CD4-positive, alpha-beta T cell treated with Interferon gamma for 1 hour (primary cell): Measurements from ENCODE around the gene GTF2H3.
A peak's percentile ranks its signal among the peaks of the same experiment; 100 is the strongest.
"Not testable (repeated sequence)": the region's sequence is repeated elsewhere in the genome, so short reads cannot be mapped to it uniquely, and the experiment has no call there.

Experiments used
- DNase-seq: peaks from one replicate; pipeline ENCODE4 v3.0.0-alpha.2; 2020

Gene GTF2H3

DNA sequence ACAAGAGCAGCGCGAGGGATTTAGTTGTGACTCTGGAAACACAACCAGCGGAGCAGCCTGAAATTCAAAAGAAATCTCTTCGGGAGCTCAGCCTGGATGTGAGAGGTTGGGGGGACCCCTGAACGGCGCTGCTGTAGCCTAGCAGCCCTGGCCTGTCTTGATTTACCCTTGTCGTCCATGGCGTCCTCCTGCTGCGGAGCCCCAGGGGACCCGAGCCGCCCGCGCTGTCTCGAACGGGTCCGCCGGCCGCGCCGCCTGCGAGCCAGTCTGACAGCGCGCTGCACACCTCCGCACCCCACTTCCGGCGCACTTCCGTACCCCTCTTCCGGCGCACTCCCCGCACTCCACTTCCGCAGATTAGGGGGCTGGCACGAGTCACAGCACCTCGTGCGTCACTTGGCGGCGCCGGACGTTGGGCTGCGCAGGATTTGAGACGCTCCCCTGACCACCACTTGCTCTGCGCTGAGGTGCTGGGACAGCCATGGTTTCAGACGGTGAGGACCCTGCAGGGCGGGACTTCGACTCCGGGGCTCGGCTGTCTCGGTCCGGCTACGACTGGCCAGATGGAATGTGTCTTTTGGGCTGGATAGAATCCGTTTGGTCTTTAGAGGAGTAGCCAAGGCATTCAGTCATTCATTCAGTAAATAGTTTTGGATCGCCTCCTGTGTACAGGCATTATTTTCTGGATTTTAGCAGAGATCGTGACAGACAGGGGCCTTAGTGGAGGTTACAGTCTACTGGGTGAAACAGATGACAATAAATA, at the start of gene GTF2H3, which contains the start of gene EIF2B1:
GTF2H3 (plus strand) TSS at position 451 of the 763 bp plus-strand sequence; CDS start at position 482, 31 bp downstream.
EIF2B1 (minus strand) TSS at position 308 of the 763 bp plus-strand sequence; CDS start at position 179, 129 bp downstream.
- peak; percentile 95 for DNase-seq

- DNase-seq, result no peak
These were observed 41.7 kb upstream of the GTF2H3 start for GRCh38 chr12:123591702-123592481.

GRCh38 chr12:123595729-123596128, 37.9 kb upstream of the GTF2H3 start:
- no peak for DNase-seq

GRCh38 chr12:123597100-123597499, 36.5 kb upstream of the GTF2H3 start:
- DNase-seq, result no peak

DNA sequence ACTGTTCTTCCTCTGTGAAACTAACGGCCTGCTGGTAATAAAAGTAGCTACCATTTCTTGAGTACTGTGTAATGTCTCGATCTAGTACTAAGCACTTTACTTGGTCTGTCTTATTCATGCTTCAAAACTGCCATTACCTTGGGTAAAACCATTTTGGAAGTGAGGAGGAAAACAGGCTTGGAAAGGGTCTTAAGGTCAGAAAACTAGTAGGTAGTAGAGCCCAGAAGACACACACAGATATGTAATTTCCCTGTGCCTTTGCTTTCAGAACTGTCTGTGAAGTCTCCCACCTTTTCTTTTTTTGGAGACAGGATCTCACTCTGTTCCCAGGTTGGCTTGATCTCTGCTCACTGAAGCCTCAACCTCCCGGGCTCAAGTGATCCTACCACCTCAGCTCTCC, 35.1 kb upstream of the GTF2H3 start:
- DNase-seq, result no peak

GRCh38 chr12:123599310-123599709, 34.3 kb upstream of the GTF2H3 start:
- DNase-seq, result no peak

GRCh38 chr12:123599721-123600120, 33.9 kb upstream of the GTF2H3 start:
- DNase-seq, result no peak

GRCh38 chr12:123601602-123602489, 31.8 kb upstream of the GTF2H3 start, which contains the start of gene DDX55:
Gene DDX55 (plus strand): TSS chr12:123602099. CDS start chr12:123602149, 50 bp downstream.
- DNase-seq, result peak; percentile 82

DNA sequence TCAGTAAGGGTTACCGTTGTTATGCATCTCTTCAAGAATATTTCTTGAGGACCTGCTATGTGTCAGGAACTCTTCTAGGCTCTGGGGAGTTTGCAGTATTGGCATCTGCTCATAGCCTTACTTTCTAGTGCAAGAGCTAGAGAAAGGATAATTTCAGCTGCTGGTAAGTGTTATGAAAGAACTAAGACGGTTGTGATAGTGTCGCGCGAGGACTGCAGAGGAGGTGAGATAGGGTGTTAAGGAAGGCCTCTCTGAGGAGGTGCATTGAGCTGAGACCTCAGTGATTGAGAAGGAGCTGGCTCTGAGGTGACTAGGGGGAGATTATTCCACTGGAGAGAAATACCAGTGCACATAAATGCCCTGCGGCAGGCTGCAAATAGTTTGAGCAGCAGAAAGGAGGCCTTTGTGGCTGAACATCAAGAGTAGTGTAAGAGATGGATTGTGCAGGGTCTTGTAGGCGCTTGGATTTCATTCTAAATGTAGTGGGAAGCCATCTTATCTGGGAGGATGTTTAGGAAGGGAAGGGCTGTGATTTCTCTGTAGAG, 30.9 kb upstream of the GTF2H3 start:
- no peak for DNase-seq

- DNase-seq, result not testable (repeated sequence)
These were observed 30.1 kb upstream of the GTF2H3 start for GRCh38 chr12:123603495-123603894.

- DNase-seq, result no peak
These were observed 25.9 kb upstream of the GTF2H3 start for GRCh38 chr12:123607756-123608155.

DNA sequence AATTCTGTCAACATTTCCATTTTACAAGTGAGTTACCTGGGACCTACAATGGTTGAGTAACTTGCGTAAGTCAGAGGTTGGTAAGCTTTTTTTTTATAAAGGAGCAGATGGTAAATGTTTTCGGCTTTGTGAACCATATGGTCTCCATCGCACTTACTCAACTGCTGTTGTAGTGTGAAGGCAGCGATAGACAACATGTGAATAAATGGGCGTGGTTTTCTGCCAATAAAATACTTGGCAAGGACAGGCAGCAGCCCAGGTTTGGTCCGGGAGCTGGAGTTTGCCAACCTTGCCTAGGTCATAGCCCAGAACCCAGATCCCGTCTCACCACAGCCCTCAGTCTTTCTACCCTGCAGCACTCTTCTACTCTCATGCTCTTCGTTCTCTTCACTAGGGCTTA, 25.4 kb upstream of the GTF2H3 start:
- DNase-seq, result no peak

DNA sequence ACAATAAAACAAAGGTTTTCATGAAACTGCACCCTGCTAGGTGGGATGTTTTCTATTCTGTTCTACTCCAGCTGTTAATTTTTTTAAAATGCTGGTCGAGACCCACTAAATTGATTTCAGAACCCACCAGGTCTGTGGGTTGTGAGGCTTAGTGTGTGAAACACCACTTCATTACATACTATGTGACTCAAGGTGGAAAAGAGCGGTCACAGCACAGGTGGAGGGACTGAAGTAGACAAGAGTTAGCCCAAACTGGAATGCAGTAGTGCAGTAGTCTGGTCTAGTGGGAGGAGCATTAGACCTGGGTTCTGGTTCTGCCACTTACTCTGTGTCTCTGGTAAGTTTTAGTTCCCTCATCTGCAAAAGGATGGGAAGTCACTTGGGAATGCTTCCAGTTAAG, 19.5 kb upstream of the GTF2H3 start:
- DNase-seq, result no peak

DNA sequence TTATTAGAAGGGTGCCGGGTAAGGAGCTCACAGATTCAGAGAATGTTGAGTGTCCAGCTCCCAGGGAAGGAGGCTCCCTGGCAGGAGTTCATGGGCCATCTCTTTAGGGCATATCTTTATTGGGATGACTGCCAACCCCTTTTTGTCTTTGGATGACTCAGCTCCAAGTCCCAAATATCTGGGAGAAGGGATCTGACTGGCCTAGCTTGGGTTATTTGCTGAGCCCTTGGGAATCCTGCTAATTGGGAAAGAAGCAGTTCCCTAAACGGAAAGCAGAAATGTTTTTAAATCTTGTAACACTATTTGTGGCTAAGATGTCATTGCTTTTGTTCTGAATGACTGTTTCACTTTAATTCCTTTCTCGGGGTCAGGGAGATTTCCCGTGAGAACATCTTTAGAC, 19.1 kb upstream of the GTF2H3 start:
- no peak for DNase-seq

DNA sequence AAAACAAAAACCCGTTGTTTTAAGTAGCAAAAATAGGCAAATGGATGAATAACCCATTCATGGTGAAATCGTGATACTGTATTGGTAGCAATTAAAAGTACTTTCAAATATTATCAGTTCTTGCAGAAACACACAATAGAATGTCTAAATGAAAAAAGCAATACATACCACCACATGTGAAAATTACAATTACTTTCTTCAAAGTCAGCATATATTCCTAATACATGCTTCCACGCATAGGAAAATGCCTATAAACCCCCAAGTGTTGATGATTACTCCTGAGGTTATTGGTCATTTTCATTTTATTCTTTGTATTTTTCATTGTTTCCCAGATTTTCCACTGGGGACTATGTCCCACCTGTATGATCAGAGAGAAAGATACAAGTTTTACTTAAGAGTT, 16.5 kb upstream of the GTF2H3 start:
- DNase-seq, result no peak

DNA sequence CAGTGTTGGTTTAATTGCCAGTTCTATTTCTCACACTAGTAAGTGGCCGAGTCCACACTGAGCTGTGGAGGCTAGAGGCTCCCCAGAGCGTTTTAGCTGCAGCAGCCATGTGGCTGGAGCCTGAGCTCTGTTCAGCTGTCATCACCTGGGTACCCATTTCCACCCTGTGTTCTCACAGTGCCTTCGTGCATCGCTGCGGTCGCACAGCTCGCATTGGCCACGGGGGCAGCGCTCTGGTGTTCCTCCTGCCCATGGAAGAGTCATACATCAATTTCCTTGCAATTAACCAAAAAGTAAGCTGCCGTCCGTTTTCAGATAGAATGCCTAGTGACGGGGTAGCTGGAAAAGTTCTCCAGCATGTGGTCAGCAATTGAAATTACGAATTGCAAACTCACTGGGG, 16.0 kb upstream of the GTF2H3 start:
- DNase-seq, result no peak

- DNase-seq, result no peak
These were observed 12.5 kb upstream of the GTF2H3 start for GRCh38 chr12:123621101-123621500.

DNA sequence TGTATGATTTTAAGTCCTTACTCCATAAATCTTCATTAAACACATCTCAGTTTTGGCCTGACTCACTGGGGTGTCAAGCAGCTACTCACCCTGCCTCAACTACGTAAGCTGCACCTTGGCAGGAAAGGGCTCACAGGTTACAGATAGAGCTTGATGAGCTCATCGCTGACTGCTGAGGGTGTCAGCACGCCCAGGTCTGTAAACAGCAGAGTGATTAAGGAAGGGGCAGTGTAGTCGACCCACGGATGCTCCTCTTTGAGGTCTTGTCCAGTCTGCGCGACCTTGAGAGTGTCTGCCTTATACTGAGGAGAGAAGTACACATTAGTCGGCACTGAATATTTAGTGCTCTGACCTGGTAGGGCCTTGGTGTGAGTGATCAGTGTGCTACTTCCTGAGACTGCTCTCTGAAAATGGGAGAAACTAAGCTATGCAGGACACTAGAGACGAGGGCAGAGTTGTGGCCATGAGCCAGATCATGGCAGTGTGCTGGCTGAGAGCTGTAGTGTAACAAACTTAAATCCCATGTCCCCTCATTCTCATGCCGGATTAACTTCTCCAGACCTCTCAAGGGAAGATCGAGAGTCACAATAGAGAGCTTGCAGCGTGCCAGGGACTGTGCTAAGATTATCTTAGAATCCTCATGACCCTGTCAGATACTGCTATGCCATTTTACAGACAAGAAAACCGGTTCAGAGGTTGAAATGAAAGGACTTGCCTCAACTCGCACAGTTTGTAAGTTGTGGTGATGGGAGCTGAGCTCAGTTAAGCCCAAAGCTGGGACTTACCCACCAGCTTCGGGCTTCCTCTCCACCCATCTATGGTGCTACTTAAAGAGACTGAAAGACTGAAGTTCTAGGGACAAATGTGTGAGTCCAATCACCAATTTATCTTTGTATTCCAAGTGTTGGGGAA, 11.8 kb upstream of the GTF2H3 start:
- DNase-seq, result no peak

DNA sequence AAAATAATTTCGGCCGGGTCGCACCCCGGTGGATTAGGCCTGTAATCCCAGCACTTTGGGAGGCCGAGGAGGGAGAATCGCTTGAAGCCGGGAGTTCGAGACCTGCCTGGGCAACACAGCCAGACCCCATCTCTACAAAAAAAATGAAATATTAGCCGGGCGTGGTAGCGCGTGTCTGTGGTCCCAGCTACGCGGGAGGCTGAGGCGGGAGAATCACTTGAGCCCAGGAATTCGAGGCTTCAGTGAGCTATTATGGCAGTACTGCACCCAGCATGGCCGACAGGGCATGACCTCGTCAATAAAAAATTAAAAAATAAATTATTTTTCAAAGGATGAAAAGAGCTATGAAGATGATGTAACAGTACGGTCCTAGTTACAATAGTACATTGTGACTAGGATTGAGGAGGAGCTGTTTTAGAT, 523 bp downstream of the GTF2H3 start:
- no peak for DNase-seq

DNA sequence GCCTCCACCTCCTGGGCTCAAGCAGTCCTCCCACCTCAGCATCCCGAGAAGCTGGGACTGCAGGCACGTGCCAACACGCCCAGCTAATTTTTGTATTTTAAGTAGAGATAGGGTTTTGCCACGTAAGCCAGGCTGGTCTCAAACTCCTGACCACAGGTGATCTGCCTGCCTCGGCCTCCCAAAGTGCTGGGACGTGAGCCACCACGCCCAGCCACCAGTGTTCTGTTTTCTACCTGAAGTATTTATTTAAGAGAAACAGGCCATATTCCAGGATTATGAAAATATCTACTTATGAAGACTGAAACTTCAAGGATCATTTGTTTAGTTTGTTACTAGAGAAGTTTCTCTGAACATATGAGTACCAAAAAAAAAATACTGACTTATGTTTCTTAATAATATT, 10.3 kb downstream of the GTF2H3 start:
- DNase-seq, result no peak

DNA sequence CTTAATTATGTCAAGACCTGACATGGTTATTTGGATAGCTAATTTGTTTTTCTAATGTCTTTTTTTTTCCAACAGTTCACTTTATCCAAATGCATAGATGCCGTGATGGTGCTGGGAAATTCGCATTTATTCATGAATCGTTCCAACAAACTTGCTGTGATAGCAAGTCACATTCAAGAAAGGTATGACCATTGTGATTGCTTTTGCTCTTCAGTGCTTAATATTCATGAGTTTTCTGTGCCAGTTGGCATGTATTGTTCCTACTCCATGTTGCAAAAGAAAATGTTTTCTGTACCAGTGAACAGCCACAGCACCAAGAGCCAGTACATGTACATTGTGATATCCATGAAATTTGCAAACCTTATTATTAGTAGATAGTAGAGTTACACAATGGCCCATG, 11.8 kb downstream of the GTF2H3 start:
- DNase-seq, result no peak

- DNase-seq, result no peak
These were observed 12.2 kb downstream of the GTF2H3 start for GRCh38 chr12:123645878-123646277.
